ACHN (cell line): ENCODE data around the gene XDH.
A peak's percentile ranks its signal among the peaks of the same experiment; 100 is the strongest.

Source experiments
- DNase-seq: peaks from one replicate; pipeline ENCODE4 v3.0.0-alpha.2; 2015
- in situ Hi-C: cut with HindIII; loops from 2 replicates; pipeline ENCODE4 v1.10.0; 2017; ENCODE audit warnings: low sequenced_read_pairs, low pct_ligation_motif_present, low pct_unique_long_range_greater_than_20kb

Gene XDH

DNA sequence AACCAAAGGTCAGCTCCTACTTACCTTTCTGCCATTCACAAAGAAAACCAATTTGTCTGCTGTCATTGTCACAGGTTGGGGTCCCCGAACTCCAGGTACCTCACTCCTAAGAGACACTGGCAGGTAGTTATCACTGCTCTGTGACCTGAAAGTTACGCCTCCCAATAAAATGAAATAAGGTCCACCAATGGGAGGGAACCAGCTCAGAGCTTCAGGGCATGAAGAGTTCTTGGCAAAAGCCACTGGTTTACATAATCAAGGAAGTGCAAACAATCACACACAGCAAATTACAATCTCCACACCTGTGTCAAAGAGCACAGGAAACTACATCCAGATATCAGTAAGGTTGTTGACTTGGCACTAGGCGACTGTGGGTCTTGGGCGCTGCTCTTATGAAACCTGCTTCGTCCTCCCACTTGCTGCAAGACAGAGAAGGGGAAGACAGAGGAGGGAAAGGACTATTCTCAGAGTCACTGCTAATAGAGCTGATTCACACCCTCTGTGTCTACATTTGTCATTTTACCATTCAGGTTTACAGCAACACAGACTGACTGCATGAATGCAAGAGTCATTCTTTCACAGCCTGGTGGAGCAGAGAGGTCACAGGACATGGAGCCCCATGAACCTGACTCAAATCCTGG, at the start of gene XDH:
XDH (minus strand) TSS at position 142 of the 641 bp plus-strand sequence; CDS start at position 66, 76 bp downstream.
- in situ Hi-C loops: no loop called here
- no peak for DNase-seq

DNA sequence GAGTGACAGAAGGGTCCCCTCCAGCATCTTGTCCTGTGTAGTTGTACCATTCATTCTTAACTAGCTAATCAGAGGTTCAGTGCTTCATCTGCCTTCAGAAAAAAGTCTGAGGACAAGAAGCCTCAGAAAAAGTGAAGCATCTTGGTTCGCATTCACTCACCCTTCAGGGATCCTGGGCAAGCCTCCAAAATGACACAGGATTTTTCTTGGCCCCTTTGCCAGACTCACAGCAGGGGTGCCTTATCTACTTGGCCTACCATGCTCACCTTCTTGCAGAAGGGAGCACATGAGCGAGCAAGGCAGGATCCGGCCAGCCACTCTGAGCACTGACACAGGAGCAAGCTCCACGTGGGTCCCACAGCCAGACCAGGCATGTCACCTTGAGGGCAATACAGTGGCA, 43.1 kb upstream of the XDH start:
- DNase-seq: no peak
- in situ Hi-C loops: no loop called here

GRCh38 chr2:31446848-31447247, 32.3 kb upstream of the XDH start:
- in situ Hi-C loops: no loop called here
- DNase-seq: no peak

DNA sequence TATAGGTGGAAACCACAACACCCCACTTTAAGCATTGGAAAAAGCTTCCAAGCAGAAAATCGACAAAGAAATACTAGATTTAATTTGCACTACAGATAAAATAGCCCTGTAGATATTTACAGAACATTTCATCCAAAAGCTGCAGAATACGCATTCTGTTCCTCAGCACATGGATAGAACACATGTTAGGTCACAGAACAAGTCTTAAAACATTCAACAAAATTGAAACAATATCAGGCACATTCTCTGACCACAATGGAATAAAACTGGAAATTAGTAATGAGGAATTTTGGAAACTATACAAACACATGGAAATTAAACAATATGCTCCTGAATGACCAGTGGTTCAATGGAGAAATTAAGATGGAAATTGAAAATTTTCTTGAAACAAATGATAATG, 27.8 kb upstream of the XDH start:
- in situ Hi-C loops: no loop called here
- no peak for DNase-seq

- in situ Hi-C loops: no loop called here
- DNase-seq: no peak
Measured at GRCh38 chr2:31440764-31441163, 26.2 kb upstream of the XDH start.

DNA sequence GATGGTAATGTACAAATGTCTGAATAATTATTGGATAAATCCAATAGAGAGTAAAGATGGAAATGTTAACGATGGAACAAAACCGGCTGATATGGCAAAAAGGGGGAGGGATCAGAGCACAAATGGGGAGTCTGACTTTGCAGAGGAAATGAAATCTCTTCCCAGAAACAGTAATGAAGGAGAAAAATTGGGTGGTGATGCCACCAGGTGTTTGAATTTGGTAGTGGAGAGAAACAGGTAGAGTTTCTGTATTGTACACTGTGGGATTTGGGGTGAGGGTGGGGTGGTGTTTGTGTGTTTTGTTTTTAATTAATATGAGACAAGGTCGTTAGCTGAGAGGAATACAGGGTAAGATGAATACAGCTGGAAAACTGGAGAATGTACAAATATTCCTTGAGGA, 20.4 kb upstream of the XDH start:
- no peak for DNase-seq
- in situ Hi-C loops: no loop called here

DNA sequence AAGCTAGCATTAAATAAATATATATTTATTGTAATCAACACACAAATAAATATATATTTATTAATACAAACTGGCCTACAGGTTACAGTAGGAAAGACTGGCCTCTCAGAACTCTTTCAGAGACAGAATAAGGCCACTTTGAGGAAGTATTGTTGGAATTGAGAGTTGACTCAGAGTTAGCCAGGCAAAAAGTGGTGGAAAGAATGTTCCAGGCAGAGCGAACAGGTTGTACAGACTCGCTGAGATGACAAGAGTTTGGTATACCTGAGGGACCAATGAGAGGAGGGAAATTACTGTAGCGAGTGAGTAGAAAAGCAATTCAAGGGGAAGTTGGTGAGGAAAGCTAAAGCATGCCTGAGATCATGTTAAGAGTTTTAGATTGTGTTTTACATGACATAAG, 19.0 kb upstream of the XDH start:
- in situ Hi-C loops: no loop called here
- no peak for DNase-seq

- DNase-seq: no peak
- in situ Hi-C loops: no loop called here
Measured at GRCh38 chr2:31430439-31431165, 16.1 kb upstream of the XDH start.

GRCh38 chr2:31429759-31430438, 15.4 kb upstream of the XDH start:
- no peak for DNase-seq
- in situ Hi-C loops: no loop called here

DNA sequence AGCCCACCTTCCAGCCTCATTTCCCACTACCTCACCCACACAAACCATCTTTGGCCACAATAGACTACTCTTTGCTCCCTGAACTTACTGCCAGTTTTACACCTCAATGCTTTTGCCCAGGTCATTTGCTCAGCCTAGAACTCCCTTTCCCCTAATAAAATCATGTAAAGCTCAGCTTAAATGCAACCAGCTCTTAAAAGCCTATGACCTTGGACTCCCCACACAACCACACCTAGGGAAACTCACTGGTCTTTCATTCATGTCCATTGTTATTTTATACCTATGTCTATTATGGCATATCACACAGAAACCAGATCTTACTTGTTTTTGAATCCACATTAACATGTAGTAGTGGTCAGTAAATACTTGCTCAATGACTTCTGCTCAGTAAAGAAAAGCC, 14.5 kb upstream of the XDH start:
- in situ Hi-C loops: no loop called here
- DNase-seq: no peak

DNA sequence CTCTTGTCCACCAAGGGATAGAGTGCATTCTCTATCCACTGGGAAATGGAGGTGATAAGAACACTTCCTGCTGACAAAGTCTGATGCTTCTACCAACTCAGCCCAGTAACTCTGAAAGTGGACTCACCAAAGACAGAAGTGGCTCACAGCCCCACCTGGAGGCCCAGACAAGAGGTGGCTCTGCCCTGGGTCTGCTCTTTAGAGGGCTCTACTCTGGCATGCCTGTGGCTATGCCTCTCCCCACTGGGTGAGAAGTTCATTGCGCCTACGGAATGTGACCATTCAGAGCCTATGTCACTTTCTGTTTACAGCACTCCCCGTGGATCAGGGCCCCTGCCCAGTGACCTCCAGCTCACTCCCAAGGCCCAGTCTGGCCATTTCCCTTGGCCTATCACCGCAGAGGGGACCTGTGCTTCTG, 13.5 kb upstream of the XDH start:
- peak; percentile 37 for DNase-seq
- in situ Hi-C loops: no loop called here

GRCh38 chr2:31426096-31426495, 11.6 kb upstream of the XDH start:
- in situ Hi-C loops: no loop called here

GRCh38 chr2:31421634-31422033, 7.1 kb upstream of the XDH start:
- in situ Hi-C loops: no loop called here

More at GRCh38 chr2:31426096-31426495, 11.6 kb upstream of the XDH start:
- no peak for DNase-seq

GRCh38 chr2:31420936-31421335, 6.4 kb upstream of the XDH start:
- in situ Hi-C loops: no loop called here
- no peak for DNase-seq

More at GRCh38 chr2:31421634-31422033, 7.1 kb upstream of the XDH start:
- DNase-seq: no peak

DNA sequence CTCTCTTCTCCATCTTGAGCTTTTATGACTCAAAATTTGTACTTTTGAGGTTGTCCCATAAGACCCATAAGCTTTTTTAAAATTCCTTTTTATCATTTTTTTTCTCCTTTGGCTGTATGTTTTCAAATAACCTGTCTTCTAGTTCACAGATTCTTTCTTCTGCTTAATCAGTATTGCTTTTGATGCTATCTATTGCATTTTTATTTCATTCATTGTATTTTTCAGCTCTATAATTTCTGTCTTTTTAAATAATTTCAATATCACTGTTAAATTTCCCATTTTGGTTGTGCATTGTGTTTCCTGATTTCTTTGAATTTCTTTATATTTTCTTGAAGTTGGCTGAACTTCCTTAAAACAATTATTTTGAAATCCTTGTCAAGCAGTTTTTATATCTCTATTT, 4.8 kb upstream of the XDH start:
- in situ Hi-C loops: no loop called here

DNA sequence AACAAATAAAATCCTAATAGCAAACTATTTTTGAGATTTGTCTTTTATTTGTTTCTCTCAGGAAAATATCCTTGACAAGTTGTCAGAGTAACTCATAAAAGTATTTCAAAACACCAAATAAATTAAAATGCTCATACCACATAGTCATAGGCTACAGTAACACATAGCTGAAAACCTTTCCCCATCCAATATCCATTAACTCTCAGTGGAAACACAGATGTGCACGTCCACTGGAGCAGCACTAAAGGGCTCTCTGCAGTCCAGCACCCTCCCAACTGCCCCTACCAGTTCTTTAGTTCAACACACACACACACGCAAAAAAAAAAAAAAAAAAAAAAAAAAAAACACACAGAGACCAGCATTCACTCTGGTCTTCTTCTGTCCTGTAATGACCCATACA, 879 bp upstream of the XDH start:
- DNase-seq: peak; percentile 27

More for the DNA sequence above, 4.8 kb upstream of the XDH start:
- no peak for DNase-seq

GRCh38 chr2:31413862-31414550, 536 bp downstream of the XDH start:
- in situ Hi-C loops: no loop called here
- DNase-seq: peak; percentile 21

More for the DNA sequence above, 879 bp upstream of the XDH start:
- in situ Hi-C loops: no loop called here

GRCh38 chr2:31413025-31413424, 1.5 kb downstream of the XDH start:
- in situ Hi-C loops: no loop called here
- no peak for DNase-seq

- in situ Hi-C loops: no loop called here
- DNase-seq: no peak
Measured at GRCh38 chr2:31411771-31412170, 2.8 kb downstream of the XDH start.
